Measurements from ENCODE around the gene G3BP2. TPM values are rescaled to one million over a fixed set of nuclear protein-coding genes. Genes with fewer than 3 reads are reported as not detected.

The G3BP2 gene
- total and polyA plus RNA-seq, 2 donors (not counting 1 experiment from before 2014, with no cell fraction given), result 33.0 to 154 TPM

DNA sequence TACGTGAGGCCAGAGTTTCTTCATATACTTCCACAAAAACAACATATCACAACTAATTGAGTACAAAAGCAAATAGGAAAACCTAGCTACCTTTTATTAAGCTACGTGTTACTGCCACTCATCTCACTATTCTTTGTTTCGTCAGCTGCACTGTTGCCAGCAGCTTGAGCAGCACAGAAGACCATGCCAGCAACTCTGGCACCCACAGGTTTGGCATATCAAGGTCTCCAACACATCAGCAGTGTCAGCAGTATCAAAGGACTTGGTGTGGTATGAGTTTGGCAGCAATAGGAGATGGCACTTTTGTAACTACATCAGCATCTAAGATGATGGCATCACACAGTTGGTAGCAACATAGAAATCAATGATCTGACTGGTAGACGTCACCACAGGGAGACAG is 73.6 kb downstream of the G3BP2 start:
- Histone ChIP-seq H3K27me3 (replicated peaks in 1 of 4; ENCODE audit: control extremely low read depth in 1 of 4, control insufficient read depth in 3 of 4, insufficient read depth in 4 of 4, low read length in 3 of 4) (no peaks in the 10 kb centered on the region), H3K9ac (ENCODE audit: low read length) (no peak overlapping the region), H3K27ac (ENCODE audit: low read length in 2 of 2) (no peak overlapping the region), H4K20me1 (ENCODE audit: control insufficient read depth, insufficient read depth, low read length, poor library complexity, severe bottlenecking) (no peaks in the 10 kb centered on the region), H3K4me3 (ENCODE audit: control extremely low read depth in 1 of 5, extremely low read depth in 1 of 5, insufficient read depth in 1 of 5, low read depth in 2 of 5, low read length in 4 of 5) (no peak overlapping the region), H3K9me3 (ENCODE audit: control extremely low read depth in 1 of 3, control insufficient read depth in 2 of 3, insufficient read depth in 1 of 3, low read length in 2 of 3) (no peaks in the 10 kb centered on the region), H3K79me2 (ENCODE audit: control insufficient read depth, insufficient read depth, low read length) (no peaks in the 10 kb centered on the region), H3K36me3 (replicated peaks in 1 of 2; ENCODE audit: control extremely low read depth in 1 of 2, control insufficient read depth in 1 of 2, extremely low read depth in 1 of 2, insufficient read depth in 2 of 2, low read length in 1 of 2) (no peaks in the 10 kb centered on the region), H2AFZ (ENCODE audit: insufficient read depth, low read depth, low read length, poor library complexity, severe bottlenecking) (no peak overlapping the region), H3K4me1 (ENCODE audit: control insufficient read depth in 2 of 2, insufficient read depth in 2 of 2, low read length in 2 of 2) (no peaks in the 10 kb centered on the region), H3K4me2 (replicated peaks; ENCODE audit: low read depth, low read length, poor library complexity, severe bottlenecking) (no peak overlapping the region)
- ChIA-PET POLR2A (no interaction called here), CTCF (no interaction called here)
- H3K27me3 Mint-ChIP-seq, result peaks cover 9% of the 10 kb centered on the region
- intact Hi-C loops (cut with micrococcal nuclease), result no loop called here
- DNase-seq (no peak), ATAC-seq (ENCODE audit: low read depth) (no peak)
- no peaks in the 10 kb centered on the region for H3K4me1 Mint-ChIP-seq
- H3K9me3 Mint-ChIP-seq (ENCODE audit: insufficient read depth), result no peaks in the 10 kb centered on the region
- 95% methylated on average over 2 of the region's 4 CpGs for WGBS (ENCODE audit: insufficient coverage)
- H3K4me3 Mint-ChIP-seq, result no peak overlapping the region
- H3K27ac Mint-ChIP-seq, result no peak overlapping the region
- TF ChIP-seq, protein P1, sequence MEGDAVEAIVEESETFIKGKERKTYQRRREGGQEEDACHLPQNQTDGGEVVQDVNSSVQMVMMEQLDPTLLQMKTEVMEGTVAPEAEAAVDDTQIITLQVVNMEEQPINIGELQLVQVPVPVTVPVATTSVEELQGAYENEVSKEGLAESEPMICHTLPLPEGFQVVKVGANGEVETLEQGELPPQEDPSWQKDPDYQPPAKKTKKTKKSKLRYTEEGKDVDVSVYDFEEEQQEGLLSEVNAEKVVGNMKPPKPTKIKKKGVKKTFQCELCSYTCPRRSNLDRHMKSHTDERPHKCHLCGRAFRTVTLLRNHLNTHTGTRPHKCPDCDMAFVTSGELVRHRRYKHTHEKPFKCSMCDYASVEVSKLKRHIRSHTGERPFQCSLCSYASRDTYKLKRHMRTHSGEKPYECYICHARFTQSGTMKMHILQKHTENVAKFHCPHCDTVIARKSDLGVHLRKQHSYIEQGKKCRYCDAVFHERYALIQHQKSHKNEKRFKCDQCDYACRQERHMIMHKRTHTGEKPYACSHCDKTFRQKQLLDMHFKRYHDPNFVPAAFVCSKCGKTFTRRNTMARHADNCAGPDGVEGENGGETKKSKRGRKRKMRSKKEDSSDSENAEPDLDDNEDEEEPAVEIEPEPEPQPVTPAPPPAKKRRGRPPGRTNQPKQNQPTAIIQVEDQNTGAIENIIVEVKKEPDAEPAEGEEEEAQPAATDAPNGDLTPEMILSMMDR (IDR thresholded peaks at IDR 0.05), result no peak
- no peak for TF ChIP-seq EZH2 (IDR thresholded peaks at IDR 0.05; ENCODE audit: borderline replicate concordance, insufficient read depth, low read depth, low read length, poor library complexity, severe bottlenecking)

DNA sequence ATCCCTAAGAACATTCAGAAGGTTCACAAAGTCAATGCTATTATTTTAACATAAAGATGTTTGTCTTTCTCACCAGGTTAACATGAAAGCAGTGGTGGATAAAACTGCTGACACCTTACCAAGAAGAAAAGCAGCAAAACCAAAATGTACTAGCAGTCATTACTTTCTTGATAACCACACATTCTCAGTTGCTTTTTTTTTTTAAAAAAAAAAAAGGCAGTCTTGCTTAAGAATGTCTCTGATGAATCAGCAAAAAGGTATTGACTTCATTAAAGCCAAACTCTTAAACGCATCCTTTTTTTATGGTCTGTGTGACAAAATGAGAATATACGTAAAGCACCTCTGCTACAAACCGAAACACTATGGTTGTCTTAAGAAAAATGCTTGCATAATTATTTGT is 74.8 kb downstream of the G3BP2 start:
- Histone ChIP-seq H3K27me3 (replicated peaks in 1 of 4; ENCODE audit: control extremely low read depth in 1 of 4, control insufficient read depth in 3 of 4, insufficient read depth in 4 of 4, low read length in 3 of 4) (no peaks in the 10 kb centered on the region), H3K4me2 (replicated peaks; ENCODE audit: low read depth, low read length, poor library complexity, severe bottlenecking) (no peak overlapping the region), H3K27ac (ENCODE audit: low read length in 2 of 2) (no peak overlapping the region), H3K79me2 (ENCODE audit: control insufficient read depth, insufficient read depth, low read length) (no peaks in the 10 kb centered on the region), H3K36me3 (replicated peaks in 1 of 2; ENCODE audit: control extremely low read depth in 1 of 2, control insufficient read depth in 1 of 2, extremely low read depth in 1 of 2, insufficient read depth in 2 of 2, low read length in 1 of 2) (no peaks in the 10 kb centered on the region), H4K20me1 (ENCODE audit: control insufficient read depth, insufficient read depth, low read length, poor library complexity, severe bottlenecking) (no peaks in the 10 kb centered on the region), H3K4me3 (ENCODE audit: control extremely low read depth in 1 of 5, extremely low read depth in 1 of 5, insufficient read depth in 1 of 5, low read depth in 2 of 5, low read length in 4 of 5) (no peak overlapping the region), H3K4me1 (ENCODE audit: control insufficient read depth in 2 of 2, insufficient read depth in 2 of 2, low read length in 2 of 2) (no peaks in the 10 kb centered on the region), H2AFZ (ENCODE audit: insufficient read depth, low read depth, low read length, poor library complexity, severe bottlenecking) (no peak overlapping the region), H3K9me3 (ENCODE audit: control extremely low read depth in 1 of 3, control insufficient read depth in 2 of 3, insufficient read depth in 1 of 3, low read length in 2 of 3) (no peaks in the 10 kb centered on the region), H3K9ac (ENCODE audit: low read length) (no peak overlapping the region)
- Mint-ChIP-seq H3K27ac (no peak overlapping the region), H3K9me3 (ENCODE audit: insufficient read depth) (no peaks in the 10 kb centered on the region), H3K4me1 (no peaks in the 10 kb centered on the region), H3K27me3 (peaks cover 6% of the 10 kb centered on the region), H3K4me3 (no peak overlapping the region)
- TF ChIP-seq EZH2 (IDR thresholded peaks at IDR 0.05; ENCODE audit: borderline replicate concordance, insufficient read depth, low read depth, low read length, poor library complexity, severe bottlenecking), result no peak
- TF ChIP-seq, protein P1 (IDR thresholded peaks at IDR 0.05), result no peak
- intact Hi-C loops (cut with micrococcal nuclease), result no loop called here
- no CpG with 5 or more reads among the region's 3 CpGs for WGBS (ENCODE audit: insufficient coverage)
- ChIA-PET POLR2A (no interaction called here), CTCF (no interaction called here)
- no peak for ATAC-seq (ENCODE audit: low read depth)
- no peak for DNase-seq

All from B cell (primary cell).